SU-DHL-6 (cell line): ENCODE measurements around the gene SYNRG.

Experiments used
- H2AFZ ChIP-seq: fragments of 200-600 bp; sonication (generic); 2 replicates; pipeline ENCODE4 v1.6.1; 2014; ENCODE audit warnings: low read depth, mild to moderate bottlenecking, moderate library complexity, mixed read lengths, antibody characterized with exemption, low read length; ENCODE audit not compliant: severe bottlenecking
- H3F3A ChIP-seq: fragments of 200-600 bp; shearing (Covaris generic); 2 replicates; pipeline ENCODE4 v1.6.0; 2016; ENCODE audit warnings: antibody characterized with exemption, mild to moderate bottlenecking; ENCODE audit not compliant: insufficient read depth
- H3K27ac ChIP-seq: fragments of 200-600 bp; sonication (generic); 2 replicates; pipeline ENCODE4 v1.5.1; 2016; ENCODE audit warnings: low read depth, mild to moderate bottlenecking, low read length, moderate library complexity, mixed read lengths
- H3K27me3 ChIP-seq: fragments of 200-600 bp; sonication (generic), shearing (Covaris generic); 2 replicates; pipeline ENCODE4 v1.6.0; 2014; ENCODE audit warnings: mild to moderate bottlenecking, low read length
- H3K36me3 ChIP-seq: fragments of 200-600 bp; sonication (generic); 2 replicates; pipeline ENCODE4 v1.6.1; 2014; ENCODE audit warnings: mild to moderate bottlenecking, low read length, mixed read lengths
- H3K4me2 ChIP-seq: fragments of 300-600, 200-600 bp; shearing (Covaris generic), sonication (generic); 2 replicates; pipeline ENCODE4 v1.6.0; 2014; ENCODE audit warnings: low read length, low read depth, mild to moderate bottlenecking; ENCODE audit not compliant: poor library complexity, severe bottlenecking
- H3K4me3 ChIP-seq: fragments of 200-600 bp; sonication (generic); 2 replicates; pipeline ENCODE4 v1.5.1; 2014; ENCODE audit warnings: antibody characterized with exemption, low read length, mild to moderate bottlenecking, mixed read lengths; ENCODE audit not compliant: insufficient read depth, poor library complexity, severe bottlenecking
- H3K79me2 ChIP-seq: fragments of 200-600 bp; sonication (generic); 2 replicates; pipeline ENCODE4 v1.6.1; 2014; ENCODE audit warnings: mild to moderate bottlenecking, low read length, moderate library complexity; ENCODE audit not compliant: insufficient read depth
- H3K9ac ChIP-seq: fragments of 200-600 bp; sonication (generic); 2 replicates; pipeline ENCODE4 v1.7.0; 2014; ENCODE audit warnings: mild to moderate bottlenecking, low read length
- H3K9me2 ChIP-seq: fragments of 200-600 bp; sonication (generic); replicated peaks from 2 replicates; pipeline ENCODE4 v1.6.1; 2014; ENCODE audit warnings: low read length; ENCODE audit not compliant: insufficient read depth
- H3K9me3 ChIP-seq: fragments of 200-600 bp; sonication (generic); 2 replicates; pipeline ENCODE4 v1.6.1; 2014; ENCODE audit warnings: low read length, mixed read lengths; ENCODE audit not compliant: insufficient read depth
- H4K20me1 ChIP-seq: fragments of 200-600 bp; sonication (generic); 2 replicates; pipeline ENCODE4 v1.6.1; 2014; ENCODE audit warnings: low read depth, mild to moderate bottlenecking, antibody characterized with exemption, low read length, moderate library complexity, mixed read lengths
- CTCF ChIP-seq: fragments of 200-600 bp; sonication (generic); IDR thresholded peaks from one replicate; pipeline ENCODE4 v1.5.1; 2017; ENCODE audit warnings: antibody characterized with exemption, mild to moderate bottlenecking, low read length, moderate library complexity; ENCODE audit not compliant: insufficient read depth, poor library complexity, severe bottlenecking
- EZH2phosphoT487 ChIP-seq: fragments of 200-600 bp; sonication (generic), shearing (Covaris generic); conservative IDR thresholded peaks from 2 replicates; pipeline ENCODE4 v1.6.1; 2018; ENCODE audit warnings: mild to moderate bottlenecking, antibody characterized with exemption, low read length, moderate library complexity, mixed read lengths

The SYNRG gene

DNA sequence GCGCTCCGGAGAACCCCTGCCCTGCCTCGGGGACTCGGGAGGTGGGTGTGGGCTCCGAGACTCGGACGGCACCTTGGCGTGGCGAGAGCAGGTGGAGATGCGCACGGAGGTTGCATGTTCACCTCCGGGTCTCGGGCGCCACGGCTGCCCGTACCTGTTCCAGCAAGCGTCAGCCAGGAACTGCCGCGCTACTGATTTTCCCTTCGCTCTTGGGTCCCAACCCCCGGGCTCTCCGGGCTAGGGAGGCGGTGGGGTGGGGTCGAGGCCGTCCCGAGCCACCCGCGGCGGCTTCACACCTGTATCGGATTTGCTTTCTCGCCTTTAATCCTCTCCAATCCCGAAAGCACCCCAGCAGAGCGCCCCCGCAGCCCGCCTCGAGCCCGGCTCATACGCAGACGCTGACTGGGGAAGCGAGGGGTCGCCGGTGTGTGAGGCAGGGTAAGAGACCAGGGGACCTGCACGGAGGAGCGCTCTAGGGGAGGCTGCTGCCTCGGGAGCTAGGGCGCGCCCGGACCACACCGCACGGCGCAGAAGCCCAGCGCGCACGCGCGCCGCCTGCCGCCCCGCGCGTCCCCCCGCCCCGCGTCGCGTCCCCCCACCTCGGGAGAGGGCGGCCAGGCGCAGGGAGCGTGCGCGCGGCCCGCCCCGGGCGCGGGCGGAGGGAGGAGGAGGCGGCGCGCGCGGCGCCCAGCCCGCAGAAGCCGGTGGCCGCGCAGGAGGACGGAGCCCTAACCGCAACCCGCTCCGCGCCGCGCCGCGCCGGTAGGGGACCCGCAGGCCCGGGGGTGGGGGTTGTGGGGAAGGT is 119.8 kb downstream of the SYNRG start, which contains the start of gene DUSP14:
DUSP14 (plus strand) TSS at position 695 of the 805 bp plus-strand sequence. CDS start 22,382 bp downstream, outside the sequence.
- Histone ChIP-seq H3K9me3 (no peaks in the 10 kb centered on the region), H3K79me2 (peaks cover 41% of the 10 kb centered on the region), H3K9ac (peak within 1 kb of the TSS; percentile 83), H3K4me3 (peak within 1 kb of the TSS; percentile 78), H4K20me1 (peaks cover 3% of the 10 kb centered on the region; the same call in 1 of the 2 replicates), H2AFZ (peak within 1 kb of the TSS; percentile 94), H3F3A (peaks cover 24% of the 10 kb centered on the region), H3K27me3 (no peaks in the 10 kb centered on the region), H3K27ac (peak within 1 kb of the TSS; percentile 84), H3K36me3 (no peaks in the 10 kb centered on the region), H3K9me2 (no peaks in the 10 kb centered on the region), H3K4me2 (peak within 1 kb of the TSS; percentile 83)
- TF ChIP-seq CTCF (peak; percentile 26), EZH2phosphoT487 (no peak)

DNA sequence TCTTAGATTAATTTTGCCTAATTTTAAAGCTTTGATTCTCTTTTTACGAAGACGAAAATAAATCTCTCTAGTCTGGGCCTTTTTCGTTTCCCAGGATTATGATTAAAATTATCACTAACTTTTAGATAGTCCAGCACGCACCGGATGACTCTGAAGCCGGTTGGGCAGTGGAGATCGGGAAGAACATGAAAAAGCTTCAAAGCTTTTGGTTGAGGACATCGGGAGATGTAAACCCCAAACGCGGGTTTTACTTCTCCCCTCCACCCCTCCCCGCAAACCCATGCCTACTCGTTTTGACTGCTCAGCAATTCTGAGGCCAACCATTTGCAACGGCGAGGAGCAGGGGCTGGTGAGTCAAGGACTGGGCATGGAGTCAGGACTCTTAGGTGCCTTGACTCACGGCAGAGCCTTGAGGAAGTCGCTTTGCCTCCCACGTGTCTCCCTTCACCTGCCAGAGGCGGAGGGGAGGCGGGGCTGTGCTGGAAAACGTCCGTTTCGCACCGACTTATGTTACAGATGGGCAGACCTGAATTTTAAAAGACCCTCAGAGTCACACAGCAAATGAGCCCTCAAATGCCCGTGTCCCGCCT is 120.5 kb downstream of the SYNRG start:
- no peaks in the 10 kb centered on the region for H3K27me3 ChIP-seq
- peak overlapping the region; percentile 84 for H3K27ac ChIP-seq
- peak overlapping the region; percentile 78 for H3K4me3 ChIP-seq
- TF ChIP-seq EZH2phosphoT487, result no peak
- TF ChIP-seq CTCF, result no peak
- H3K9me2 ChIP-seq, result no peaks in the 10 kb centered on the region
- H3K36me3 ChIP-seq, result no peaks in the 10 kb centered on the region
- peaks cover 34% of the 10 kb centered on the region for H3K79me2 ChIP-seq
- peaks cover 24% of the 10 kb centered on the region for H3F3A ChIP-seq
- no peaks in the 10 kb centered on the region for H3K9me3 ChIP-seq
- peak overlapping the region; percentile 83 for H3K9ac ChIP-seq
- peak overlapping the region; percentile 78 for H3K4me2 ChIP-seq
- H4K20me1 ChIP-seq, result peaks cover 3% of the 10 kb centered on the region; the same call in 1 of the 2 replicates
- H2AFZ ChIP-seq, result peak overlapping the region; percentile 94

DNA sequence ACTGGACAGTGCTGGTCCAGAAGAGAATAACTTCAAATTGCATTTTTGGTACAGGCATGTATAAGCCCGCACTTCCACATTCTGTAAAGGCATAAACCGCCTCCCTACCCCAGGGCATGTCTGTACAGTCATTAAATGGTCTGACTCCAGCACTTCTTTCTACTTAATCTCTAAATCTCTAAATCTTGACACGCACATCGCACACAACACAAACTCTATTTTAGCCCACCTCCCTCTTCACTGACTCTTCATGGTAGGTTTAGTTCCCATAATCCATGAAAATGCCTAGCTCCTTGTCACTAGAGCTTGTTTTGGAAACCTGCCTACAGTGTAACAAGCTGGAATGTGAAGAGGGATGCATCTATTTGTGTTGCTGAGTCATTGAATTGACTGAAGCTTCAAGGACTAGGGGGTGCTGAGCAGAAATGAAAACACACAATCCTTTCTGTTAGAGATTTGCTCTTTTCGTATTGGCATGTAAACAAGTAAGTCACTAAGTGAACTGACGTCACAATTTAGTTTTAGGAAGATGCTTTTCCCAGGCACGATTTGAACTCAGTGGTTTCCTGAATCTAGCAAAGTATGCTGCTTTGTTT is 121.1 kb downstream of the SYNRG start:
- Histone ChIP-seq H3K9me2 (no peaks in the 10 kb centered on the region), H4K20me1 (peaks cover 3% of the 10 kb centered on the region; the same call in 1 of the 2 replicates), H3K36me3 (no peaks in the 10 kb centered on the region), H3K27me3 (no peaks in the 10 kb centered on the region), H3K27ac (no peak overlapping the region), H3K79me2 (peaks cover 28% of the 10 kb centered on the region), H3K4me2 (peak overlapping the region; percentile 78), H3K4me3 (peak overlapping the region; percentile 78), H3F3A (peaks cover 24% of the 10 kb centered on the region), H3K9ac (peak overlapping the region; percentile 83), H3K9me3 (no peaks in the 10 kb centered on the region), H2AFZ (peak overlapping the region; percentile 94)
- TF ChIP-seq EZH2phosphoT487, result no peak
- TF ChIP-seq CTCF, result no peak
